ENCODE results near the gene ACSL5. TPM values are rescaled to one million over a fixed set of nuclear protein-coding genes. Genes with fewer than 3 reads are reported as not detected.

Gene ACSL5
- total and polyA plus RNA-seq, 2 experiments from 2014 or later = not detected

DNA sequence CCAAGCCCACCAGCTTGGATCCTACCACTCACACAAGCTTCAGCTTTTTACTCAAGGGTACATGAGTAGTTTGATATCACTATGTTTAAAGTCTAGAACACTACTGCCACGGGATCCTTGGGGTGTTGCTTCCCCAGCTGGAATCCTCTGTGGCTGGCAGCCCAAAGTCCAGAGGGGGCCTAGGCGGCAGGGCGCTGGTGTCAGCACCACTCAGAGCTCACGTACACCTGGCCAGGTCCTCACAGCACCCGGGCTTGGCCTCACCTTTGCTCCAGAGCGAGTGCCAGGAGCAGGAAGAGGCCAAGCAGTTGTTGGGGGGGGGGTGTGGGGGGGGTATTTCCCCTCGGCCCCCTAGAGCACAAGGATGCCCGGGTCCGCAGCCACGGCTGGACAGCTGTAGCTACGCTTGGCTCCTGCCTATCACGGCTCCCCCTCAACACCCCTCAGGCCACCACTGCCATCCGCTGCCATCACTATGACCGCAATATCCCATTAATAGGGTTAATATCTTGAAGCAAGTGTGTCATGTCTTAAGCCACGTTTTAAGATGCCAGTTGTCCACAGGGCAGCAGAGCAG lies 55.8 kb downstream of the ACSL5 start:
- H2AFZ ChIP-seq = no peak overlapping the region
- no peak overlapping the region for H3K27ac ChIP-seq (ENCODE audit: low read depth)

More for the DNA sequence above, 55.8 kb downstream of the ACSL5 start:
- H3K4me2 ChIP-seq = no peak overlapping the region
- no peaks in the 10 kb centered on the region for H3K79me2 ChIP-seq (replicated peaks; ENCODE audit: insufficient read depth)
- H3K9me2 ChIP-seq (ENCODE audit: insufficient read depth) = no peaks in the 10 kb centered on the region
- peaks cover 13% of the 10 kb centered on the region for H3K36me3 Mint-ChIP-seq (ENCODE audit: low read depth)
- DNase-seq (ENCODE audit: low spot score) (no peak), ATAC-seq (no peak)
- no peak overlapping the region for H3K27ac Mint-ChIP-seq
- H4K20me1 ChIP-seq (replicated peaks; ENCODE audit: insufficient read depth) = no peaks in the 10 kb centered on the region
- no peaks in the 10 kb centered on the region for H3K9me3 Mint-ChIP-seq
- H3K4me1 Mint-ChIP-seq = no peaks in the 10 kb centered on the region
- TF ChIP-seq, protein P1, sequence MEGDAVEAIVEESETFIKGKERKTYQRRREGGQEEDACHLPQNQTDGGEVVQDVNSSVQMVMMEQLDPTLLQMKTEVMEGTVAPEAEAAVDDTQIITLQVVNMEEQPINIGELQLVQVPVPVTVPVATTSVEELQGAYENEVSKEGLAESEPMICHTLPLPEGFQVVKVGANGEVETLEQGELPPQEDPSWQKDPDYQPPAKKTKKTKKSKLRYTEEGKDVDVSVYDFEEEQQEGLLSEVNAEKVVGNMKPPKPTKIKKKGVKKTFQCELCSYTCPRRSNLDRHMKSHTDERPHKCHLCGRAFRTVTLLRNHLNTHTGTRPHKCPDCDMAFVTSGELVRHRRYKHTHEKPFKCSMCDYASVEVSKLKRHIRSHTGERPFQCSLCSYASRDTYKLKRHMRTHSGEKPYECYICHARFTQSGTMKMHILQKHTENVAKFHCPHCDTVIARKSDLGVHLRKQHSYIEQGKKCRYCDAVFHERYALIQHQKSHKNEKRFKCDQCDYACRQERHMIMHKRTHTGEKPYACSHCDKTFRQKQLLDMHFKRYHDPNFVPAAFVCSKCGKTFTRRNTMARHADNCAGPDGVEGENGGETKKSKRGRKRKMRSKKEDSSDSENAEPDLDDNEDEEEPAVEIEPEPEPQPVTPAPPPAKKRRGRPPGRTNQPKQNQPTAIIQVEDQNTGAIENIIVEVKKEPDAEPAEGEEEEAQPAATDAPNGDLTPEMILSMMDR (conservative IDR thresholded peaks at IDR 0.05; ENCODE audit: low read depth in 2 of 2) = no peak
- TF ChIP-seq JUNB (IDR thresholded peaks at IDR 0.05; ENCODE audit: unreplicated experiment) (no peak), EZH2 (IDR thresholded peaks at IDR 0.05; ENCODE audit: low read depth, unreplicated experiment) (no peak), ZNF331 (CRISPR knock-in tag; IDR thresholded peaks at IDR 0.05; ENCODE audit: low read depth) (no peak), STAT1 (IDR thresholded peaks at IDR 0.05; ENCODE audit: unreplicated experiment) (no peak), ZNF114 (CRISPR knock-in tag; IDR thresholded peaks at IDR 0.05) (no peak), NANOG (IDR thresholded peaks at IDR 0.05; ENCODE audit: borderline replicate concordance) (no peak), POLR2AphosphoS5 (IDR thresholded peaks at IDR 0.05; ENCODE audit: low read depth) (no peak), CREB1 (CRISPR knock-in tag; IDR thresholded peaks at IDR 0.05; ENCODE audit: low read depth) (no peak), EZH2phosphoT487 (IDR thresholded peaks at IDR 0.05; ENCODE audit: unreplicated experiment) (no peak)
- TF ChIP-seq, protein P2, sequence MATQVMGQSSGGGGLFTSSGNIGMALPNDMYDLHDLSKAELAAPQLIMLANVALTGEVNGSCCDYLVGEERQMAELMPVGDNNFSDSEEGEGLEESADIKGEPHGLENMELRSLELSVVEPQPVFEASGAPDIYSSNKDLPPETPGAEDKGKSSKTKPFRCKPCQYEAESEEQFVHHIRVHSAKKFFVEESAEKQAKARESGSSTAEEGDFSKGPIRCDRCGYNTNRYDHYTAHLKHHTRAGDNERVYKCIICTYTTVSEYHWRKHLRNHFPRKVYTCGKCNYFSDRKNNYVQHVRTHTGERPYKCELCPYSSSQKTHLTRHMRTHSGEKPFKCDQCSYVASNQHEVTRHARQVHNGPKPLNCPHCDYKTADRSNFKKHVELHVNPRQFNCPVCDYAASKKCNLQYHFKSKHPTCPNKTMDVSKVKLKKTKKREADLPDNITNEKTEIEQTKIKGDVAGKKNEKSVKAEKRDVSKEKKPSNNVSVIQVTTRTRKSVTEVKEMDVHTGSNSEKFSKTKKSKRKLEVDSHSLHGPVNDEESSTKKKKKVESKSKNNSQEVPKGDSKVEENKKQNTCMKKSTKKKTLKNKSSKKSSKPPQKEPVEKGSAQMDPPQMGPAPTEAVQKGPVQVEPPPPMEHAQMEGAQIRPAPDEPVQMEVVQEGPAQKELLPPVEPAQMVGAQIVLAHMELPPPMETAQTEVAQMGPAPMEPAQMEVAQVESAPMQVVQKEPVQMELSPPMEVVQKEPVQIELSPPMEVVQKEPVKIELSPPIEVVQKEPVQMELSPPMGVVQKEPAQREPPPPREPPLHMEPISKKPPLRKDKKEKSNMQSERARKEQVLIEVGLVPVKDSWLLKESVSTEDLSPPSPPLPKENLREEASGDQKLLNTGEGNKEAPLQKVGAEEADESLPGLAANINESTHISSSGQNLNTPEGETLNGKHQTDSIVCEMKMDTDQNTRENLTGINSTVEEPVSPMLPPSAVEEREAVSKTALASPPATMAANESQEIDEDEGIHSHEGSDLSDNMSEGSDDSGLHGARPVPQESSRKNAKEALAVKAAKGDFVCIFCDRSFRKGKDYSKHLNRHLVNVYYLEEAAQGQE (IDR thresholded peaks at IDR 0.05; ENCODE audit: unreplicated experiment) = no peak
- TF ChIP-seq, protein P3, sequence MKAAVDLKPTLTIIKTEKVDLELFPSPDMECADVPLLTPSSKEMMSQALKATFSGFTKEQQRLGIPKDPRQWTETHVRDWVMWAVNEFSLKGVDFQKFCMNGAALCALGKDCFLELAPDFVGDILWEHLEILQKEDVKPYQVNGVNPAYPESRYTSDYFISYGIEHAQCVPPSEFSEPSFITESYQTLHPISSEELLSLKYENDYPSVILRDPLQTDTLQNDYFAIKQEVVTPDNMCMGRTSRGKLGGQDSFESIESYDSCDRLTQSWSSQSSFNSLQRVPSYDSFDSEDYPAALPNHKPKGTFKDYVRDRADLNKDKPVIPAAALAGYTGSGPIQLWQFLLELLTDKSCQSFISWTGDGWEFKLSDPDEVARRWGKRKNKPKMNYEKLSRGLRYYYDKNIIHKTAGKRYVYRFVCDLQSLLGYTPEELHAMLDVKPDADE (IDR thresholded peaks at IDR 0.05) = no peak
- TF ChIP-seq, protein P4, sequence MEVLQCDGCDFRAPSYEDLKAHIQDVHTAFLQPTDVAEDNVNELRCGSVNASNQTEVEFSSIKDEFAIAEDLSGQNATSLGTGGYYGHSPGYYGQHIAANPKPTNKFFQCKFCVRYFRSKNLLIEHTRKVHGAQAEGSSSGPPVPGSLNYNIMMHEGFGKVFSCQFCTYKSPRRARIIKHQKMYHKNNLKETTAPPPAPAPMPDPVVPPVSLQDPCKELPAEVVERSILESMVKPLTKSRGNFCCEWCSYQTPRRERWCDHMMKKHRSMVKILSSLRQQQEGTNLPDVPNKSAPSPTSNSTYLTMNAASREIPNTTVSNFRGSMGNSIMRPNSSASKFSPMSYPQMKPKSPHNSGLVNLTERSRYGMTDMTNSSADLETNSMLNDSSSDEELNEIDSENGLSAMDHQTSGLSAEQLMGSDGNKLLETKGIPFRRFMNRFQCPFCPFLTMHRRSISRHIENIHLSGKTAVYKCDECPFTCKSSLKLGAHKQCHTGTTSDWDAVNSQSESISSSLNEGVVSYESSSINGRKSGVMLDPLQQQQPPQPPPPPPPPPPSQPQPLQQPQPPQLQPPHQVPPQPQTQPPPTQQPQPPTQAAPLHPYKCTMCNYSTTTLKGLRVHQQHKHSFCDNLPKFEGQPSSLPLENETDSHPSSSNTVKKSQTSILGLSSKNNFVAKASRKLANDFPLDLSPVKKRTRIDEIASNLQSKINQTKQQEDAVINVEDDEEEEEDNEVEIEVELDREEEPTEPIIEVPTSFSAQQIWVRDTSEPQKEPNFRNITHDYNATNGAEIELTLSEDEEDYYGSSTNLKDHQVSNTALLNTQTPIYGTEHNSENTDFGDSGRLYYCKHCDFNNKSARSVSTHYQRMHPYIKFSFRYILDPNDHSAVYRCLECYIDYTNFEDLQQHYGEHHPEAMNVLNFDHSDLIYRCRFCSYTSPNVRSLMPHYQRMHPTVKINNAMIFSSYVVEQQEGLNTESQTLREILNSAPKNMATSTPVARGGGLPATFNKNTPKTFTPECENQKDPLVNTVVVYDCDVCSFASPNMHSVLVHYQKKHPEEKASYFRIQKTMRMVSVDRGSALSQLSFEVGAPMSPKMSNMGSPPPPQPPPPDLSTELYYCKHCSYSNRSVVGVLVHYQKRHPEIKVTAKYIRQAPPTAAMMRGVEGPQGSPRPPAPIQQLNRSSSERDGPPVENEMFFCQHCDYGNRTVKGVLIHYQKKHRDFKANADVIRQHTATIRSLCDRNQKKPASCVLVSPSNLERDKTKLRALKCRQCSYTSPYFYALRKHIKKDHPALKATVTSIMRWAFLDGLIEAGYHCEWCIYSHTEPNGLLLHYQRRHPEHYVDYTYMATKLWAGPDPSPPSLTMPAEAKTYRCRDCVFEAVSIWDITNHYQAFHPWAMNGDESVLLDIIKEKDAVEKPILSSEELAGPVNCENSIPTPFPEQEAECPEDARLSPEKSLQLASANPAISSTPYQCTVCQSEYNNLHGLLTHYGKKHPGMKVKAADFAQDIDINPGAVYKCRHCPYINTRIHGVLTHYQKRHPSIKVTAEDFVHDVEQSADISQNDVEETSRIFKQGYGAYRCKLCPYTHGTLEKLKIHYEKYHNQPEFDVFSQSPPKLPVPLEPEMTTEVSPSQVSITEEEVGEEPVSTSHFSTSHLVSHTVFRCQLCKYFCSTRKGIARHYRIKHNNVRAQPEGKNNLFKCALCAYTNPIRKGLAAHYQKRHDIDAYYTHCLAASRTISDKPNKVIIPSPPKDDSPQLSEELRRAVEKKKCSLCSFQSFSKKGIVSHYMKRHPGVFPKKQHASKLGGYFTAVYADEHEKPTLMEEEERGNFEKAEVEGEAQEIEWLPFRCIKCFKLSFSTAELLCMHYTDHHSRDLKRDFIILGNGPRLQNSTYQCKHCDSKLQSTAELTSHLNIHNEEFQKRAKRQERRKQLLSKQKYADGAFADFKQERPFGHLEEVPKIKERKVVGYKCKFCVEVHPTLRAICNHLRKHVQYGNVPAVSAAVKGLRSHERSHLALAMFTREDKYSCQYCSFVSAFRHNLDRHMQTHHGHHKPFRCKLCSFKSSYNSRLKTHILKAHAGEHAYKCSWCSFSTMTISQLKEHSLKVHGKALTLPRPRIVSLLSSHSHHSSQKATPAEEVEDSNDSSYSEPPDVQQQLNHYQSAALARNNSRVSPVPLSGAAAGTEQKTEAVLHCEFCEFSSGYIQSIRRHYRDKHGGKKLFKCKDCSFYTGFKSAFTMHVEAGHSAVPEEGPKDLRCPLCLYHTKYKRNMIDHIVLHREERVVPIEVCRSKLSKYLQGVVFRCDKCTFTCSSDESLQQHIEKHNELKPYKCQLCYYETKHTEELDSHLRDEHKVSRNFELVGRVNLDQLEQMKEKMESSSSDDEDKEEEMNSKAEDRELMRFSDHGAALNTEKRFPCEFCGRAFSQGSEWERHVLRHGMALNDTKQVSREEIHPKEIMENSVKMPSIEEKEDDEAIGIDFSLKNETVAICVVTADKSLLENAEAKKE (CRISPR knock-in tag; IDR thresholded peaks at IDR 0.05) = no peak
- H3K4me3 ChIP-seq = no peak overlapping the region
- no peaks in the 10 kb centered on the region for H3K4me1 ChIP-seq (ENCODE audit: insufficient read depth)
- no peaks in the 10 kb centered on the region for H3F3A ChIP-seq (replicated peaks; ENCODE audit: low read depth)
- H3K36me3 ChIP-seq (ENCODE audit: insufficient read depth) = peaks cover 26% of the 10 kb centered on the region; the same call in 1 of the 2 replicates
- no peaks in the 10 kb centered on the region for H3K27me3 ChIP-seq (ENCODE audit: insufficient read depth)
- peaks cover 2% of the 10 kb centered on the region for H3K27me3 Mint-ChIP-seq (ENCODE audit: insufficient read depth, low read depth, poor library complexity)
- no peak overlapping the region for H3K4me3 Mint-ChIP-seq

All from GM23338 (cell line).